HepG2 (cell line): ENCODE measurements around the gene CHST10. TPM values are rescaled to one million over a fixed set of nuclear protein-coding genes. Genes with fewer than 3 reads are reported as not detected.

Source experiments
- FIP1L1 ChIP-seq: fragments of 200-400 bp; formaldehyde crosslinking; IDR thresholded peaks from 2 replicates; pipeline ENCODE4 v1.6.1; 2018; ENCODE audit warnings: low read depth, mild to moderate bottlenecking, low read length, moderate library complexity, borderline replicate concordance; ENCODE audit not compliant: insufficient read depth
- KLF15 ChIP-seq: sonication (generic); formaldehyde crosslinking; IDR thresholded peaks from 2 replicates; pipeline ENCODE4 v1.8.1; 2023; ENCODE audit warnings: borderline replicate concordance, mild to moderate bottlenecking, inconsistent platforms, missing genetic modification reagents, mixed read lengths
- PBX2 ChIP-seq: IDR thresholded peaks from 2 replicates; pipeline ENCODE4 v1.6.1; 2016; ENCODE audit warnings: control low read depth
- POGK ChIP-seq: sonication (generic); formaldehyde crosslinking; conservative IDR thresholded peaks from 2 replicates; pipeline ENCODE4 v1.8.0; 2022; ENCODE audit warnings: mild to moderate bottlenecking, moderate library complexity, missing genetic modification reagents
- RCOR2 ChIP-seq: IDR thresholded peaks from 2 replicates; pipeline ENCODE4 v1.6.1; 2016; ENCODE audit warnings: missing biosample characterization, missing genetic modification reagents
- REXO4 ChIP-seq: sonication (generic); formaldehyde crosslinking; IDR thresholded peaks from 2 replicates; pipeline ENCODE4 v1.8.0; 2022; ENCODE audit warnings: missing genetic modification reagents, mild to moderate bottlenecking, borderline replicate concordance
- SRSF1 ChIP-seq: fragments of 200-400 bp; formaldehyde crosslinking; optimal IDR thresholded peaks from 2 replicates; pipeline ENCODE3; 2017; ENCODE audit warnings: mild to moderate bottlenecking, low read depth, low read length, moderate library complexity
- STAT5B ChIP-seq: sonication (generic); formaldehyde crosslinking; IDR thresholded peaks from 2 replicates; pipeline ENCODE4 v1.4.0; 2020; ENCODE audit warnings: missing genetic modification reagents
- ZNF263 ChIP-seq: sonication (generic); formaldehyde crosslinking; IDR thresholded peaks from 2 replicates; pipeline ENCODE4 v1.4.0; 2020; ENCODE audit warnings: missing genetic modification reagents
- ZNF605 ChIP-seq: sonication (generic); formaldehyde crosslinking; IDR thresholded peaks from 2 replicates; pipeline ENCODE4 v1.8.0; 2022; ENCODE audit warnings: mild to moderate bottlenecking, missing genetic modification reagents
- ZNF674 ChIP-seq: sonication (generic); formaldehyde crosslinking; IDR thresholded peaks from 2 replicates; pipeline ENCODE4 v1.5.0; 2020; ENCODE audit warnings: low read depth, mild to moderate bottlenecking, missing genetic modification reagents
- ZNF704 ChIP-seq: sonication (generic); formaldehyde crosslinking; IDR thresholded peaks from 2 replicates; pipeline ENCODE4 v1.8.1; 2023; ENCODE audit warnings: mild to moderate bottlenecking, inconsistent platforms, moderate library complexity, missing genetic modification reagents, borderline replicate concordance
- ZNF83 ChIP-seq: sonication (generic); formaldehyde crosslinking; IDR thresholded peaks from 2 replicates; pipeline ENCODE4 v1.4.0; 2020; ENCODE audit warnings: missing genetic modification reagents, mild to moderate bottlenecking, borderline replicate concordance
- ZNF839 ChIP-seq: sonication (generic); formaldehyde crosslinking; IDR thresholded peaks from 2 replicates; pipeline ENCODE4 v1.4.0; 2020; ENCODE audit warnings: missing genetic modification reagents, mild to moderate bottlenecking, borderline replicate concordance
- ZSCAN22 ChIP-seq: sonication (generic); formaldehyde crosslinking; IDR thresholded peaks from 2 replicates; pipeline ENCODE4 v1.4.0; 2020; ENCODE audit warnings: mild to moderate bottlenecking, missing genetic modification reagents
- polyA plus RNA-seq, 8 experiments: library from polyadenylated mRNA; depleted of rRNA in 3 of 8; stranded (reverse) in 7 of 8; unstranded in 1 of 8; fragments of >200 nt; fragmentation: Illumina TruSeq in 4 of 8; extraction: Trizol in 4 of 8; gene quantifications; 2 replicates each; pipeline versions ENCODE4 v1.2.1 to v1.2.3, GENCODE V29; 2011 to 2016; ENCODE audit warnings: low read depth in 4 of 8, missing spikeins in 1 of 8, mixed read lengths in 1 of 8; ENCODE audit not compliant: insufficient read depth in 1 of 8
- total RNA-seq, 5 experiments: library from RNA; depleted of rRNA; stranded (reverse); fragments of >200 nt; fragmentation: Illumina TruSeq; extraction: Trizol; gene quantifications; 2 replicates each; pipeline ENCODE4 v1.2.3, GENCODE V29; 2016; ENCODE audit warnings: low read depth in 1 of 5
- TF ChIP-seq, protein P1 (sequence below): sonication (generic); formaldehyde crosslinking; IDR thresholded peaks from 2 replicates; pipeline ENCODE4 v1.4.0; 2020; ENCODE audit warnings: missing genetic modification reagents, low read depth, mild to moderate bottlenecking, borderline replicate concordance
- TF ChIP-seq, protein P2 (sequence below): sonication (generic); formaldehyde crosslinking; IDR thresholded peaks from 2 replicates; pipeline ENCODE4 v1.4.0; 2020; ENCODE audit warnings: mild to moderate bottlenecking, low read depth, missing genetic modification reagents

The CHST10 gene
- total and polyA plus RNA-seq, 2 of the 13 experiments (the other 11 are each of a cell fraction or from before 2014, with no cell fraction given), result 10.5 to 14.2 TPM

DNA sequence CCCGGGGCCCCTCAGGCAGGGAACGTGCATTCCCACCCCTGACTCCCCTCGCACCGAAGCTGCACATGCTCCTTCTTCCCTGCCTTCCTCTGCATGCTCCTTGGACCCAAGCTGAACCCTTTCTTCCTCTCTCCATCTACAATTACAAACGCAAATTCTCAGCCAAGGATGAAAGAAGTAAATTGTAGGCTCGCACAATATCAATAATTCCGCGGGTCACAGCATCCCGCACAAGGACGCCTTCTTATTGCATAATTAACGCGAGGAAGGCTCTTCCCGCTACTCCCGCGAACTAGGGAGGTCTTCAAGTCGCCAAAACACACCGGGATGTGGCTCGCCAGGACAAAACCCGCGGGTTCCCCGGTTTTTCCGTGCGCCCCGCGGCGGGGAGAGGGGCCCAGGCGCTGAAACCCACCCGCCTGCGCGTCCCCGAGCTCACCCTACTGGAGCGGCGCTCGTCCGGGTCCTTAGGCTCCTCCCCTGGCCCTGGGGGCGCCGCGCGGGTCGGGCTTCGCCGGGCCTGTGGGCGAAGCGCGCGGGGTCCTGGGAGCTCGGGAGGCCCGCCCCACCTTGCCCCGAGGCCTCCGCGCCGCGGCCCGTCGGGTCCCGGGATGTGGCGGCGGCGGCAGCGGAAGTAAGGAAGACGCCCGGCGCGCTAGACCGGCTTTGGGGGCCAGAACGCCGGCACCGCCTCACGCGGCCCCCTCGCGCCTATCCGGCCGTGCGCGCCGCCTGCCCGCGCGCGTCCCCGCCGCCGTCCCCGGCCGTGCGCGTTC lies at the start of gene CHST10 (continued):
- TF ChIP-seq, protein P1, sequence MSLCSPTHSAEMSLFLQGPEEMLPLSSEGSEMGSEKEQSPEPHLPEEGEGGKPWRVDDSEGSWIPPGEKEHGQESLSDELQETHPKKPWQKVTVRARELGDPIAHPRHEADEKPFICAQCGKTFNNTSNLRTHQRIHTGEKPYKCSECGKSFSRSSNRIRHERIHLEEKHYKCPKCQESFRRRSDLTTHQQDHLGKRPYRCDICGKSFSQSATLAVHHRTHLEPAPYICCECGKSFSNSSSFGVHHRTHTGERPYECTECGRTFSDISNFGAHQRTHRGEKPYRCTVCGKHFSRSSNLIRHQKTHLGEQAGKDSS, result no peak
- TF ChIP-seq PBX2 (CRISPR knock-in tag) (no peak), FIP1L1 (no peak), ZNF704 (CRISPR knock-in tag) (no peak; the same call in 1 of the 2 replicates), ZNF674 (CRISPR knock-in tag) (0 out of 2 replicates have a peak, but pooled peaks have one; percentile 63), ZNF263 (no peak; the same call in 1 of the 2 replicates), ZNF839 (CRISPR knock-in tag) (no peak), KLF15 (CRISPR knock-in tag) (no peak), REXO4 (no peak), POGK (no peak), RCOR2 (no peak), ZSCAN22 (no peak), SRSF1 (no peak), ZNF83 (CRISPR knock-in tag) (no peak), STAT5B (CRISPR knock-in tag) (no peak), ZNF605 (CRISPR knock-in tag) (peak; percentile 81)
- TF ChIP-seq, protein P2, sequence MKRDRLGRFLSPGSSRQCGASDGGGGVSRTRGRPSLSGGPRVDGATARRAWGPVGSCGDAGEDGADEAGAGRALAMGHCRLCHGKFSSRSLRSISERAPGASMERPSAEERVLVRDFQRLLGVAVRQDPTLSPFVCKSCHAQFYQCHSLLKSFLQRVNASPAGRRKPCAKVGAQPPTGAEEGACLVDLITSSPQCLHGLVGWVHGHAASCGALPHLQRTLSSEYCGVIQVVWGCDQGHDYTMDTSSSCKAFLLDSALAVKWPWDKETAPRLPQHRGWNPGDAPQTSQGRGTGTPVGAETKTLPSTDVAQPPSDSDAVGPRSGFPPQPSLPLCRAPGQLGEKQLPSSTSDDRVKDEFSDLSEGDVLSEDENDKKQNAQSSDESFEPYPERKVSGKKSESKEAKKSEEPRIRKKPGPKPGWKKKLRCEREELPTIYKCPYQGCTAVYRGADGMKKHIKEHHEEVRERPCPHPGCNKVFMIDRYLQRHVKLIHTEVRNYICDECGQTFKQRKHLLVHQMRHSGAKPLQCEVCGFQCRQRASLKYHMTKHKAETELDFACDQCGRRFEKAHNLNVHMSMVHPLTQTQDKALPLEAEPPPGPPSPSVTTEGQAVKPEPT (CRISPR knock-in tag), result no peak
